ENCODE data around the gene RPS2.
"Not testable (repeated sequence)": the region's sequence is repeated elsewhere in the genome, so short reads cannot be mapped to it uniquely, and the experiment has no call there.

Gene RPS2

DNA sequence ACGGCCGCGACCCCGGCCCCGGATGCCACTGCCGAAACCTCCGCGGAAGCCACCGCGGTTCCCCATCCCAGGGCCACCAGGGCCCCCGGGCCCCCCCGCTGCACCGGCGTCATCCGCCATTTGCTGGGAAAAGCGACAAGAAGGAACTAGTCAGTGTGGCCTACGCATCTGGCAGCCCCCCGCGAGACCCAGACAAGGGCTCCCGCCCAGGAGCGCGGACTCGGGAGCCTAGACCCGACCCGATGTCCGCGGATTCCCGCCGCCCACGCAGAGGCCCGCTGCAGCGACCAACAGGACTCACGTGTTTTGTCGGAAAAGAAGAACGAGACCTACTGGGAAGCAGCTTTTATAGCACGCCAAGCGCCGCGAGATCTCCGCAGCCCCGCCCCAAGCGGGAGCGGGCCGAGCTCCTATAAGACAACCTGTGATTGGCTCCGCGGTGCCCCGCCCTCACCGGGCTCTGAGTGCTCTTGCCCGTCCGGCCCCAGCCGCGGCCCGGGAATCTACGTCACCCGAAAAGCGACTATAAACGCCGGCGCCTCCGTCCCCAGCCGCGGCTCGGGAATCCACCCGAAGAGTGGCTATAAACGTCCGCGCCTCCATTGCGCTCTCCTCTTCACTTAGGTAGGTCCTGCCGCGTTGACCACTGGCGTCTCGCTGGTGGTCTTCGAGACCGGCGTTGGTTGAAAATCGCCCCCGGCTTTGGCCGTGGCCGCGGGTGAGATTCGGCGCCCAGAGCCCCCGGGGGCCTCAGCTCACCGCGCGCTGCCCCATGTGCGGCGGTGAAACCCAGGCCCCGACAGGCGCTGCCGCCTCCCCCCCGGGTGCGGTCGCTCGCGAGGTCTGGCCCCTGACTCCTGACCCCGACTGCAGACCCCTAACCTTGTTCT is at the start of gene RPS2:
Gene RPS2, minus strand, starts transcription at position 321 of the 890 bp plus-strand sequence. Its CDS starts 201 bp downstream, at position 120.
- peak; percentile 92 to 94 for DNase-seq (ENCODE audit: low read depth in 2 of 2)

DNA sequence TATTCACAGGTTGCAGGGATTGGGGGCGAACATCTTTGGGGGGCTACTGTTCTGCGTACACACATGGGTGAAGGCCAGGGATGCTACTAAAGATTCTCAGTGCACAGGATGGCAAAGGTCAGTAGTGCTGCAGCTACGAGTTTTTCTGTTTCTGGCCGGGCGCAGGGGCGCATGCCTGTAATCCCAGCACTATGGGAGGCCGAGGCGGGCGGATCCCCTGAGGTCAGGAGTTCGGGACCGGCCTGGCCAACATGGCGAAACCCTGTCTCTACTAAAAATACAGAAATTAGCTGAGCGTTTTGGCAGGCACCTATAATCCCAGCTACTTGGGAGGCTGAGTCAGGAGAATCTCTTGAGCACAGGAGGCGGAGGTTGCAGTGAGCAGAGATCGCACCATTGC is 48.9 kb upstream of the RPS2 start:
- DNase-seq (ENCODE audit: low read depth in 2 of 2) = no peak

- DNase-seq (ENCODE audit: low read depth in 2 of 2) = not testable (repeated sequence)
These were observed 47.1 kb upstream of the RPS2 start for GRCh38 chr16:2011726-2012125.

GRCh38 chr16:2009791-2010510 is 45.3 kb upstream of the RPS2 start, which contains the start of gene ZNF598:
Gene ZNF598 (minus strand): TSS chr16:2009821.
- peak; percentile 50 to 63 for DNase-seq (ENCODE audit: low read depth in 2 of 2)

DNA sequence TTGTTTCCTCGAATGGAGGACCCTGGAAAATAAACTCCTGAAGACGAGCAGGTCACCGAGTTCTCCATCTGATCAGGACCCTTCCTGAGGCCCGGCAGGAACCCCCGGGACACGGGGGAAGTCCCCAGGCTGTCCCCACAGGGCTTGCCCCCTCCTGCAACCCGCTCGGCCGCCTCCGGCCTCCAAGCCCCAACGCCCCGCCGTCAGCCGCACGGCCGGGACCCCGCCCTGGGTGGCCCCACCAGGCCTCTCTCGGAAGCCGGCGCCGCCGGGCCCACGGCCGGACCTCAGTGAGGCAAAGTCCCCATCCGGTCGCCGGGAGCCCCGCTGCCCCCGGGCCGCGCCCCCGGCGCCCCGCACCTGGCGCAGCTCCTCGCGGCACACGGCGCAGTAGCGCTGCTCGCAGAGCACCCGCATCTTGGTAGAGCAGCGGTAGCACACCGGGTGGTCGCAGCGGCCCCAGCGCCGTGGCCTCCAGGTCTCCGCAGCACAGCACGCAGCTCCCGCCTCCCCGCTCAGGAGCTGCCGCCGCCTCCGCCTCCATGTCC is 44.6 kb upstream of the RPS2 start:
- DNase-seq (ENCODE audit: low read depth in 2 of 2) = no peak

DNA sequence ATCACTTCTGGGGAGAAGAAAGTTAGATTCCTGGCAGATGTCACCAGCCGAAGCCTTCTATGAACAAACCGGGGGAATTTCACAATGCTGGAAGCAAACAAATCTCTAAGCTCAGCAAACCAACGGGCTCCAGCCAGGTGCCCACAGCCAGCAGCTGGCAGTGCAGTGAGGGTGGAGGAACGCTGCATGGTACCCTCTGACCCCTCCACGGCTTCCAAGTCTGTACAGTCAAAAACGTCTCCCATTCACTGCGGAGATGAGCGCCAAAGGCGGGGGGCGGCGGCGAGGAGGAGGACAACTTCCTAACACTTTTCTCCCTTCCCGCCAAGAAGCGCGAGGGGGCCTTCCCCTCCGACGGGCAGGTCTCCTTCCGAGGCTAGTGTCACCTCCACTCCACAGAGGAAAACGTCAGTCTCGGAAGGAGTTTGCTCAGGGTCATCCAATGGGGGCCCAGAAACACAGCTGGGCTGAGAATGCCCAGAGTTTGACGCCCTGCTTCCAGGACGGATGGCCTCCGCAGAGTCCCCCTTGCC is 44.1 kb upstream of the RPS2 start:
- no peak for DNase-seq (ENCODE audit: low read depth in 2 of 2)

- no peak for DNase-seq (ENCODE audit: low read depth in 2 of 2)
These were observed 43.4 kb upstream of the RPS2 start for GRCh38 chr16:2008009-2008526.

DNA sequence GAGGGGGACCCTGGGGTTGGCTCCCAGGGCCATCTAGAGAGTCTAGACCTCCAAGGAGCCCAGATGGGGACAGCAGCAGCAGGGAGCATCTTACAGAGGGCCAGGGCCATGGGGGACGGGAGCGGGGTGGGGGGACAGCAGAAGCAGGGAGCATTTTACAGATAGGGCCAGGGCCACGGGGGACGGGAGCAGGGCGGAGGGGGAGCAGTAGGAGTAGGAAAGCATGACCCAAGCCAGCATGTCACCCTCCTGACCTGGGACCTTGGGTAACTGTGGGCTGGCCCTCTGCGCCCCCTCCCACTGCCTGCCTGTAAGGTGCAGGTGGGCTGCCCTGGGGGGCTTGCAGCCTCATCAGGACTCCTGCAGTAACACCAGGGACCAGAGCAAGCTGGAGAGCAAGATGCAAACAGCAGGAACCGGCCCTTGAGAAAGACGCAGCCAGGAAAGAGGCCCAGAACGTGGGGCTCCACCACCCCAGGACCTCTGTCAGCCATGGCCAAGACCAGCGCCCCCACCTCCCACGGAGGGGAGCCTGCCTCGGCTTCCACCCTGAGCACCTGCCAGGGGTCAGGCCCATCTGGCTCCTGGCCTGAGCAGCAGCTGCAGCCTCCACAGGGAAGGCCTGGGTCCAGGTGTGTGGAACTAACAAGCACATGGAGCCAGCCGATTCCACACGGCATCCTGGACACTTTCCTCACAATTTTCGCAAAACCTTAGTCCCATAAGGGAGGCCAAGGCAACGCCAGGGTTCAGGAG is 42.6 kb upstream of the RPS2 start:
- DNase-seq (ENCODE audit: low read depth in 2 of 2) = no peak

GRCh38 chr16:2006317-2006716 is 41.7 kb upstream of the RPS2 start:
- DNase-seq (ENCODE audit: low read depth in 2 of 2) = no peak

GRCh38 chr16:2005646-2006045 is 41.0 kb upstream of the RPS2 start:
- no peak for DNase-seq (ENCODE audit: low read depth in 2 of 2)

DNA sequence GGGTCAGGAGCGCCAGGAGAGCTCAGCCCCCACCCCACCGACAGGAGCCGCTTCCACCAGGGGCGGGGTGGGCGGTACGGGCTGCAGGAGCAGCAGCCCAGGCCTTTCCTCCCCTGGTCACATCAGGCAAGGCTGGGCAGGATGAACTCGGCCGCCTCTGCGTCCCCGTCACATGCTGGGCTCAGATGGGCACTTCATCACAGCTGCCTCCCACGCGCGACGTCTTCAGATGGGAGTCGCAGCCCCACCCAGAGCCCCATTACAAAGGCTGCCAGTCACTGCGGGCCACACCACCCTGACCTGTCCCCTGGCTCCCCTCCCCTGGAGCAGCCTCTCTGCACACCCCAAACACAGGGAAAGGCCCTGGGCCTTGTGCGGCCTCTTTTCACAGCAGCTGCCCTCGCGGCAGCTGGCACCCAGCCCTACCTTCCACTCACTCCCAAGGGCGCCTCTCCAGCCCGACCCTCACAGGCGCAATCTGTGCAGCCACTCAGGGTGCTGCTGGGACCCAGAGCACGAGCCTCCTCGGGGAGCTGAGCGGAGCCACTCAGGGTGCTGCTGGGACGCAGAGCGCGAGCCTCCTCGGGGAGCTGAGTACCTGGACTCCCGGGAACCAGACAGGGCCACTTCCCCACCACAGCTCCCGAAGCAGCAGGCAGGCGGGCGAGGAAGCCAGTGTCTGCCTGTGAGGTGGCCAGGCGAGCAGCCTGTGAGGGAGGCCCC is 40.3 kb upstream of the RPS2 start:
- no peak for DNase-seq (ENCODE audit: low read depth in 2 of 2)

- DNase-seq (ENCODE audit: low read depth in 2 of 2) = peak; percentile 62 to 65
These were observed 39.4 kb upstream of the RPS2 start for GRCh38 chr16:2003827-2004641.

DNA sequence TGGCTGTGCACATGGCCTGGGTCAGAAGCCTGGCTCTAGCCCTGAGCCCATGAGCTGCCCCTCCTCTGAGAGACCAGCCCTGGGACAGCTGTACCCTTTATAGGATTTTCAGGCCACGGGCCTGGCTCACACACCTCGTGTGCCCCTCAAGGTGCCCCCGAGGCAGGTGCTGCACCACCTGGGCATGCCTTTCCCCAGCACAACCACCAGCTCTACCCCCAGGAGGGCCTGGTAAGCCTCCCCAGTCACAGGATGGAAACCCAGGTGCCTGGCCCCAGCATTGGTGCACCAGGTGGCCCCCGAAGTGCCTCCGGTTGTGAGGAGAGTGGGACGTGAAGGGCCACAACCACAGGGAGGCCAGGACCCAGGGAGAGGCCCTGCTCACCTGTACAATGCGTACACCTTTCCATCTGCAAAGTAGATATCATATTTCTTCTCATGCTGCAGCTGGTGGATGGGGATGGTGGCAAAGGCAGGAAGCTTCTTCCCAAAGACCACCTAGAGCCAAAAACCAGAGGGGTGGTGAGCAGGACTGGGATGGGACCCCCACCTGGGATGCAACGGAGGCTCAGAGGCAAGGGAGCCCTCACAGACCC is 38.7 kb upstream of the RPS2 start:
- no peak for DNase-seq (ENCODE audit: low read depth in 2 of 2)

GRCh38 chr16:2002406-2003230 is 38.0 kb upstream of the RPS2 start:
- DNase-seq (ENCODE audit: low read depth in 2 of 2) = no peak

DNA sequence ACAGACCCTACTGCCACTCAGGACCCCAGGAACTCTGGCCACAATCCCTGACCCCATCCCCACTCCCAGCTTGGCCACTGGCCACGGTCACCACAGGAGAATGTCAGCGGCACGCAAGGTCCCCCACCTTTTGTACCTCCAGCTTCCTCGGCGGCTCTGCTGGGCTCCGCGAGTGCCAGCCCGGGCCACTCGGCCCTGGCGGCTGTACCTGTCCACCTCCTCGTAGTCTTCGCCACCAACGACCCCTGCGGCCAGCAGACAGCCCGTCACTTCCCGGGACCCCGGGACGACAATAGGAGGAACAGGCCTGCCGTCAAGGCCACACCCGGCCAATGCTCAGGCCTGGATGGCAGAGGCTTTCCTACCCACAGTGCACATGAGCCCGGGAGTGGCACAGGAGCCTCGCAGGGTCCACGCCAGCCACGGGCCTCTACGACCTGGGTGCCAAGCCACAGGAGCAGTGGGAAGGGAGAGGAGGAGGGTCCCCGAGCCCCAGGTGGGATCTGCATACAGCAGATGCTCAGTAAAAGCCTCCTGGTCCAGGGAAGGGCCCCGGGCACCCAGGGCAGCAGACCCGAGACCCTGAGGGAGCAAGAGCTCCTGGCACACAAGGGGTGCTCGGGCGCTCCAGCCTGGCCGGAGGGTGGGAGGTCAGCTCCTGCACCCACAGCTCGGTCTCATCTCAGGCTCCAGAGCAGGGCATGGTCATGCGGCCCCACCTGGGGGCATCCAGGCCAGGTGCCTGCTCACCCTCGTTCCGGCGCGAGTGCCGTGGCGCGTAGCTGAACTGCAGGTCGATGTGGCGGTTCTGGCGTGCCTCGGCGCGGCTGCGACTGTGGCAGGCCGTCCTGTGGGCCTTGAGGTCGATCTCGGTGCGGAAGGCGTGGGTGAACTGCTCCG is 37.1 kb upstream of the RPS2 start:
- no peak for DNase-seq (ENCODE audit: low read depth in 2 of 2)

DNA sequence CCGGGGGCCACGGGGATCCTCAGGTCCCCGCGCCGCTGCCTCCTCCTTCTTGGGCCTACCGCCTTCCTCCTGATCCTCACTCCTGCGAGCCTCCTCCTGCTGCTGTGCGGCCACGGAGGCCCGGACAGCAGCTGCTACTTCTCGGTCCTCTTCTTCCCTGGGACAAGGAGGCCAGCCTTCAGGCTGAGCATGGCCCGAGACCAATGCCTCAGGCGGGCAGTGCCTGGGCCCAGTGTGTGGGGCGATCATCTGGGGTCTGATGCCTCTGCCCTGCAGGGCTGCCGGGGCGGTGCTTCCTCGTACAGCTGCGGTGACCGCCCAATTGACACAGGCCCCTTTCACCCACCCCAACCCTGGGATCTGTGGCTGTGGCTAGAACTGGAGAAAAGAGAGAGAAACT is 36.4 kb upstream of the RPS2 start:
- DNase-seq (ENCODE audit: low read depth in 2 of 2) = no peak

DNA sequence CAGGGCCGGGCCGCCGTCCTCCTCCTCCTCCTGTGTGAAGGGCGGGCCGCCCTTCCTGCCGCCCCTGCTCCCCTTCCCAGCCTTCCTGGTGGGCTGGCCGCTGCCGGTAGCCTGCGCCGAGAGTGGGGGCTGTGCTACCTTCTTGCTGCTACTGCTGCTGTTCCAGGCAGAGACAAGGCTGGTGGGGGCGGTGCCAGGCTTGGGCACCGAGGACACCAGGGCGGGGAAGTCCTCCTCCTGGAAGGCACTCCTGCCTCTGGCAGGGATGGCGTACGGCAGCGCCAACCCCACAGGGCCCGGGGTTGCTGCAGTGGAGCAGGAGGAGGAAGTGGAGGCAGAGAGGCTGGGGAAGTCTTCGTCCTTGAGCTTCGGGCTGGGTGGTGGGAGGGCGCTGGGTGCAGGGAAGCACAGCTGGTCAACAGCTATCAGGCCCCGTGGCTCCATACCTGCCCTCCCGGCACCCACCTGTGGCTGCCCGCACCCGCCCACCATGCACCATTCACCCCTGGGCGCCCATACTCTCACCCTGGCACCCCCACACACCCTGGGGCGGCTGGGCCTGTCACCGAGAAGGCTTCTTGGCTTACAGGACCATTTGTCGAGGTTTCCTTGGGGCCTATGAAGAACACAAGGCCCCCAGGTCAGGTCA is 35.4 kb upstream of the RPS2 start:
- DNase-seq (ENCODE audit: low read depth in 2 of 2) = no peak

Data from stimulated activated CD8-positive, alpha-beta memory T cell treated with anti-CD3 and anti-CD28 coated beads, Interleukin-7, amount 100 ng/mL, for 1 hour (primary cell).